ENCODE data around the gene PDXP.

GRCh38 chr22:37619991-37620390 is 38.5 kb upstream of the PDXP start:
- TF ChIP-seq ESRRG (CRISPR knock-in tag; IDR thresholded peaks at IDR 0.05) (no peak), PATZ1 (CRISPR knock-in tag; IDR thresholded peaks at IDR 0.05; ENCODE audit: borderline replicate concordance) (no peak), ZNF70 (CRISPR knock-in tag; IDR thresholded peaks at IDR 0.05) (no peak)
